Measurements from ENCODE around the gene PPM1L.
"Not testable (repeated sequence)": the region's sequence is repeated elsewhere in the genome, so short reads cannot be mapped to it uniquely, and the experiment has no call there.

The PPM1L gene

GRCh38 chr3:160755776-160756304 lies at the start of gene PPM1L:
TSS of gene PPM1L (plus strand) at chr3:160756231.
- peak; percentile 23 to 39 for DNase-seq (ENCODE audit: low read depth in 2 of 2)

GRCh38 chr3:160707187-160707794 lies 48.7 kb upstream of the PPM1L start:
- DNase-seq (ENCODE audit: low read depth in 2 of 2), result no peak

- no peak for DNase-seq (ENCODE audit: low read depth in 2 of 2)
Measured at GRCh38 chr3:160709477-160710182, 46.4 kb upstream of the PPM1L start.

- DNase-seq (ENCODE audit: low read depth in 2 of 2), result not testable (repeated sequence)
Measured at GRCh38 chr3:160713144-160713543, 42.9 kb upstream of the PPM1L start.

- DNase-seq (ENCODE audit: low read depth in 2 of 2), result no peak
Measured at GRCh38 chr3:160719710-160720109, 36.3 kb upstream of the PPM1L start.

- no peak for DNase-seq (ENCODE audit: low read depth in 2 of 2)
Measured at GRCh38 chr3:160720123-160720746, 35.8 kb upstream of the PPM1L start.

GRCh38 chr3:160722331-160722730 lies 33.7 kb upstream of the PPM1L start:
- no peak for DNase-seq (ENCODE audit: low read depth in 2 of 2)

GRCh38 chr3:160725338-160725737 lies 30.7 kb upstream of the PPM1L start:
- DNase-seq (ENCODE audit: low read depth in 2 of 2), result no peak

GRCh38 chr3:160735826-160736225 lies 20.2 kb upstream of the PPM1L start:
- DNase-seq (ENCODE audit: low read depth in 2 of 2), result no peak

GRCh38 chr3:160738048-160738447 lies 18.0 kb upstream of the PPM1L start:
- DNase-seq (ENCODE audit: low read depth in 2 of 2), result no peak

GRCh38 chr3:160739079-160739478 lies 17.0 kb upstream of the PPM1L start:
- no peak for DNase-seq (ENCODE audit: low read depth in 2 of 2)

GRCh38 chr3:160746976-160747375 lies 9.1 kb upstream of the PPM1L start:
- no peak for DNase-seq (ENCODE audit: low read depth in 2 of 2)

GRCh38 chr3:160747422-160747821 lies 8.6 kb upstream of the PPM1L start:
- DNase-seq (ENCODE audit: low read depth in 2 of 2), result no peak

GRCh38 chr3:160748231-160748630 lies 7.8 kb upstream of the PPM1L start:
- no peak for DNase-seq (ENCODE audit: low read depth in 2 of 2)

GRCh38 chr3:160748787-160749186 lies 7.2 kb upstream of the PPM1L start:
- no peak for DNase-seq (ENCODE audit: low read depth in 2 of 2)

- no peak for DNase-seq (ENCODE audit: low read depth in 2 of 2)
Measured at GRCh38 chr3:160753953-160754352, 2.1 kb upstream of the PPM1L start.

- no peak for DNase-seq (ENCODE audit: low read depth in 2 of 2)
Measured at GRCh38 chr3:160754371-160754854, 1.6 kb upstream of the PPM1L start.

- DNase-seq (ENCODE audit: low read depth in 2 of 2), result peak; percentile 83 to 85
Measured at GRCh38 chr3:160754855-160755747, 930 bp upstream of the PPM1L start.

- no peak for DNase-seq (ENCODE audit: low read depth in 2 of 2)
Measured at GRCh38 chr3:160757233-160758106, 1.4 kb downstream of the PPM1L start.

- DNase-seq (ENCODE audit: low read depth in 2 of 2), result no peak
Measured at GRCh38 chr3:160758929-160759577, 3.0 kb downstream of the PPM1L start.
